ENCODE results near the gene SOX9.

The SOX9 gene

DNA sequence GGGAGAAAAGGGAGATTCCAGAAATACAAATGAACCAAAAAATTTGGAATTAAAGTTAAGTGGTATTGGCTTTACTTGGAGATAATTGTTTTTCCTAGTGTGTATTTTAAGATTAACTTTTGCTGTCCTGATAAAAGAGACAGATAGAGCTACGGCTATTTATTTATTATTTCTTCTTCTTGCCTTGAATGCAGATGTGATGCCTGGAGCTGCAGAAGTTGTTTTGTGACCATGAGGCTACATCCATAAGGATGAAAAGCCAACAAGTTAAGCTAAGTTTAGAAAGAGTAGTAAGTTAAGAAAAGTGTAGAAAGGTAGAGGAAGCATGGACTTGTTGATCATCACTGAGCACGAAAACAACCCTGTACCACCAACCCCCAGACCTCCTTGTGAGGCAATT lies 41.7 kb downstream of the SOX9 start:
- no peak for DNase-seq (ENCODE audit: low read depth)

DNA sequence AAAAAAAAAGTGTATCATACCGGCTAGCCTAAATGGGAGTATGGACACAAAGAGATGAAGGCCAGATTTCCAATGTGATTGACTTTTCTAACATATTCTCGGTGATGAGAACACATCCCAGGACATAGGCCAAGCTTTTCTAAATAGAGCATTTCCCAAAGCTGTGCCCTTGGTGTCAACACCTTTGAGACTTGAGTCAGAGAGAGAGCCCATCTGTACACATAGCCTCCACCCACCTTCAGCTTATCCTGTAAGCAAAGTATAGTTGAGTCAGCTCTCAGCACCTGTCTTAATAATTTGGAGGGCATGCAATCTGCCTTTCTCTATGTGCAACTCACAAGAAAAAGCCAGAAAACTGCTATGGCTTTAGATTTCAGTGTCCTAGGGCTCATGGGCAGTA lies 42.7 kb downstream of the SOX9 start:
- DNase-seq (ENCODE audit: low read depth) = no peak

DNA sequence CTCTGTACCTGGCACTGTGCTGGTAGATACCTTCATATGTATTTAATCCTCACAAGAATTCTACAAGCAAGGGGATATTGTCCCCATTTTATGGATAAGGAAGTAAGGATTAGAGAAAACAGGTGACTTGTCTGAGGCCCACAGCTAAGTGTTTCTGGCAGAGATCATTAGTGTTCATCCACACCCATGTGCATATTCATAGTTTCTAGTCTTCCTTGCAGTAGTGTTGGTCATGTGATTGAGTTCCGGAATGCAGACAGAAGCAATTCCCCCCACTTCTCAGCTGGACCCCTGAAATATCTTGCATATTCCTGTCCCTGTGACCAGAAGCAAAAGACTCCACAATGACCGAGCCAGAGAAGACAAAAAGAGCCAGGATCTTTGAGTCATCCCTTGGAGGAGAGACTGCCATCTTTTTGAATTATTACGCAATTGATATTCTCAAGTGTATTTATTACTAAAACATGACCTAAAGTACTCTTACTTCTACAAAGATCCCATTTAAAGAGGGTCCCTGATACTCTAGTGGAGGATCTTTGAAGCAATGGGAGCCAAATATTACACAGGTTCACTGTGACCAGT lies 43.4 kb downstream of the SOX9 start:
- DNase-seq (ENCODE audit: low read depth) = no peak

DNA sequence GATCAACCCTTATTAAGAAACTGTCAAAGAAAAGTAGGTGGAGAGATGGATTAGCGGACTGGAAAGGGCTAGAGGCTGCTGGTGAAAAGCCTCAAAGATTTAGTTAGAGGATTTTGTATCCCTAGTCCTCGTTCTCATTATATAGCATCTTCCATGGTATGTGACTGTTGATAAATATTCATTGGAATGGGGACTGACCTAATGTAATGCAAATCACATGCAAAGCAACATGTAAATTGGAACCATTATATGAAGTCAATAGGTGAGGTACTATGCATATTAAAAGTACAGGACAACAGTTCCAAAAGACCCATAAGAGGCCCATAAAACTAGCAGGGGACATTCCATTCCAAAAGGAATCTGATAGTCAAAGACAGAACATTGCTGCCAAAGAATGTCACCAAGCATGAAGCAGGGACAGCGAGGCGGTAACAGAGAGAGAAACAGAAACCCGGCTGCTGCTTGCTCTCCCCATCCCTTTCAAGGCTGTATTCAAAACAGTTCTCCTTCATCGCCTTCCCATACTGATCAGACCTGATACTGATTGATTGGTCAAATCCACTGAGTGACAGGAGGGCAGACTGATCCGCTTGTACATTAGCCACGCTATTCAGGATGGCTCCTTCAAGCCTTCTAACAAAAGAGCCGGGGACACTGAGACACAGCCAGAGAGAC lies 44.5 kb downstream of the SOX9 start:
- DNase-seq (ENCODE audit: low read depth) = no peak

DNA sequence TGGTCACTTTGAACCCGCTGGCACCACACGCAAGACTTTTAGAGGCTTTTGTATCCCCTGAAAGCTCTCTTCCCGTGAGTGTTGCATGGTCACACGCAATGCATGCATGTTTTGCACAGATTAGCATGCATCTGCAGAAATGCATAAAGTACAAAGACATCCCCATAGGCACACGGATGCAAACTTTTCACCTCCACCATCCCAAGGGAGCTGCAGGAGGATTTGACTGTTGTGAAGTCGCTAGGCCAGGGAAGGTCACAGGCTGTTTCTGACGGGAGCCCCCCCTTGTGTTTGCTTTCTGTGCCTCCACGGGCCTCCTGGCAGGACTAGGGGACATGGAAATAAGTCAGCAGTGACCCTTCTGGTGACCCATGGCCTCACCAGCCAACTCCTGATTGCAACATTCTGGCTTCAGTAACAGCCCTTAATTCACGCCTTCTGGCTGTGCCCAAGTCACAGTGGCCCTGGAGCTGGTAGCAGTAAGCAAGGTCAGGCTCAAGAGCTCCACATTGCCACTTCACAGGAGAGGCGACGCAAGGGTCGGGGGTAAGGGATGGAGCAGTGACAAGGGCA lies 45.1 kb downstream of the SOX9 start:
- no peak for DNase-seq (ENCODE audit: low read depth)

DNA sequence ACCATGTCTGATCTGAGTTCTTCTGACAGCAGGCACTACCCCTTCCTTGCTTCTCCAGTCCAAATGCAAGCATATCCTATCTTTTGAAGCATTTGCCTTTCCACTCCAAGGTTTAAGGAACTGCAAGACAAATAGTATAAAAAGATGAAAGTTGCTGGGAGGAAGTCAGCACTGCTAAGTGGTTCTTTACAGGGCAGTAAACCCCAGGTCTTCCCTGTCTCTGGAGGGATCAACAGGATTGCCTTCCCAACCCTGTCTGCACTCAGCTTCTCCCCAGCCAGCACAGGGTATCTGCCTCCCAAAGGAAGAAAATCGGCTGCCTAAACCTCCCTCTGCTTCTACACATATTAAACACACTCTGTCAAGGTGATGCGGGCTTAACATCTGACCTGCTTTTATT lies 46.8 kb downstream of the SOX9 start:
- DNase-seq (ENCODE audit: low read depth) = no peak

DNA sequence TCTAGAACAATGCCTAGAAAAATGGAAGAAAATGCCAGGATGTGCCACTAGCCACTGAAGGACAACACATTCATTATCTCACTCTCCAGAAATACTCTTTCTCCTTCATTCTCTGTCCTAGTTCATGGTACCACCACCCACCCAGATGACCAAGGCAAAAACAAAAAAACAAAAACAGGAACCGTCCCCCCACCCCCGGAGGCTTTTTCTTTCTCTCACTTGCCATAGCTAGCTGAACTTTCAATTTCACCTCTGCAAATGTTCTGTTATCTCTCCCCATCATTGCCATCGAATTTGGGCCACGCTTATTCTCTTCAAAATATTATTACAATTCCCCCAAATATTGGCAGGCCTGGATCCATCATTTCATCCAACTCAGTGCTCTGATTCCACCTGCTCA lies 49.0 kb downstream of the SOX9 start:
- no peak for DNase-seq (ENCODE audit: low read depth)

DNA sequence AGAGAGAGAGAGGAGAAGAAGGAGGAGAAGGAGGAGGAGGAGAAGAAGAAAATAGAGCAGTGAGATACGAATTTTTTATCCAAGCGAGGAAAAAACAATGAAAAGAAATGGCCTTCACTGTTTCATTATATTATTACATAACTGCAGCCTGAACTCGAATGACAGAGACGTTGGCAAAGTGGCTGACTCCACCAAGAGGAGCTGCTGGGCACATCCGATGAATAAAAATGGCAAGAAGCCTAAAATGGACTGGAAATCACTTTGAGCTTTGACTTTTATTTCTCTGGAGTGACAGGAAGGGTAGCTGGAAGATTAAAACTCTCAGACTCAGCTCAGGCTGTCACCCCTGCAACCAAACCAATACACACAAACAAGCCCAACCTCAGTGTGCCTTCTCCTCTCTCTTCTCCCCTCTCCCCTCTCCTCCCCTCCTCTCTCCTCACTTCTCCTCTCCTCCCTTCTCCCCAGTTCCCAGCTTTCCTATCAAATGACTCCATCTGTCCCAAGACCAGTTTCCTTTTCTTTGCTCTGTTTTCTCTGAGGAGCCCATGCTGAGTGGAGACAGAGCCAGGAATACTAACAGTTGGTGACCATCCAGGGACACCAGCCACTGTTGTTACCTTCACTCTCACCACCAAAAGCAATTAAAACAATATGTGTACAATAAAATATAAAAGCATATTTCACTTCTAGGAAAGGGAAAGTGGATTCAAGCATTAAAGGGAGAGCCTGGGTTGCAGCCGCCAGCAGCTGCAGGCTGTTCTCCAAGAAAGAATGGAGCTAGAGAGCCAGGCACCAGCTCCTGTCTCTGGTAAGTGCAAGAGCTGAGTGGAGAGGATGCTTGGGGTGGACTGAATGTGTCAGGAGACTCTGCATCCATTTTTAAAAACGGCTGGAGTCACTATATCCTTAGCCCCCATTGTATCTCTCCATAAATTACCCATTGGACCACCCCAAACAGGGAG lies 51.2 kb downstream of the SOX9 start:
- no peak for DNase-seq (ENCODE audit: low read depth)

DNA sequence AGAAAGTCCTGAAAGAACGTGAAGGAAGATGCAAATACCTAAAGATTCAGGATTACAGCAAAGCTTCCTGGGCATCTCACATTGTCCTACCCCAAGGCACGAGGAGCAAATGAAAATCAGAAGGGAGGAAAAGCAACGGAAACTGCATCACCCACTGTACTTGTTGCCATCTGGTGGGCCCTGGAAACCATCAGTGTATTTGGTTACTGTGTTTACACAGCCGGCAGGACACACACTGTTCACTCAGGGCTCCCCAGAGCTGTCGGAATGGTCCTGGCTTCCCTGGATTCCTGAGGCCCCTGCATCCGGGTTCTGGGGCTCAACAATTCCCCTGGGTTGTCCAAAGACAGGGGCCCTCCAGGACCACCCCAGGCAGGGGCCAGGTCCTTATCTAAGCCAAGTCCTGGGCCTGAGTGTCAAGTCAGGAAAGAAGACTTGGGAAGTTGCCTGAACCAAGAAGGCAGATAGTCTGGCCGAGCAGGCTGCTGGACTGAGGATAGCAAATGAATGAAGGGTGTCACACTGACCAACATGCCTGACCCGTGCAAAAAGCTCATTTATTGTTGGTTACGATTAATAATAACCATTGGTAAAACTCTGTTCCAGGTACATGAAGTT lies 52.8 kb downstream of the SOX9 start:
- no peak for DNase-seq (ENCODE audit: low read depth)

DNA sequence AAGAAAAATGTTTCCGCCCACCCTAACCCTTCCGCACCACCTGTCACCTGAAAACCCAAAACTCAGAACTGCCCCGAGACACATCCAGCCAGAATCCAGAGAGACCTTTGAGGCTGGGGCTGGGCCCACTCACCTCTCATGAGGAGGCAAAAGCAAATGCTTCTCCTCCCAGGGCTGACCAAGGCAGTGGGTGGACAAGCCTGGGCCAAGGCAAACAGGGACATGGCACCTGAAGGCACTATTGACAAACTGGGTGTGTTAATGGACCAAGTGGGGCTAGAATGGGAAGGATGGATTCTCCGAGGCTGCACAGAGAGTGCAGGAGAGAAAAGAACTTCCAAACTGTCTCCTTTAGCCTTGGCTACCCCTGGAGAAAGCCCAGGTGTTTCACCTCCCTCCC lies 54.4 kb downstream of the SOX9 start:
- no peak for DNase-seq (ENCODE audit: low read depth)
